SHP77 treated with DMSO at 0.1 percent for 48 hours (cell line): ENCODE results near the gene VOPP1.
"Not testable (repeated sequence)": the region's sequence is repeated elsewhere in the genome, so short reads cannot be mapped to it uniquely, and the experiment has no call there.

Experiments
- DNase-seq: peaks from one replicate; lab custom pipeline; 2025; lab: John Stamatoyannopoulos, UW

VOPP1 gene

GRCh38 chr7:55488216-55488615, 84.1 kb downstream of the VOPP1 start:
- no peak for DNase-seq

GRCh38 chr7:55486991-55487390, 85.3 kb downstream of the VOPP1 start:
- no peak for DNase-seq

GRCh38 chr7:55486192-55486590, 86.1 kb downstream of the VOPP1 start:
- DNase-seq: no peak

- DNase-seq: no peak
Observed at GRCh38 chr7:55485501-55486191, 86.7 kb downstream of the VOPP1 start.

- DNase-seq: no peak
Observed at GRCh38 chr7:55484834-55485233, 87.5 kb downstream of the VOPP1 start.

GRCh38 chr7:55484241-55484640, 88.1 kb downstream of the VOPP1 start:
- DNase-seq: no peak

GRCh38 chr7:55483046-55483445, 89.3 kb downstream of the VOPP1 start:
- DNase-seq: no peak

GRCh38 chr7:55481155-55481554, 91.1 kb downstream of the VOPP1 start:
- DNase-seq: no peak

GRCh38 chr7:55478700-55479099, 93.6 kb downstream of the VOPP1 start:
- no peak for DNase-seq

- DNase-seq: no peak
Observed at GRCh38 chr7:55477781-55478374, 94.4 kb downstream of the VOPP1 start.

- DNase-seq: no peak
Observed at GRCh38 chr7:55476852-55477780, 95.2 kb downstream of the VOPP1 start.

GRCh38 chr7:55475855-55476803, 96.2 kb downstream of the VOPP1 start:
- no peak for DNase-seq

- DNase-seq: no peak
Observed at GRCh38 chr7:55474944-55475854, 97.1 kb downstream of the VOPP1 start.

- DNase-seq: no peak
Observed at GRCh38 chr7:55473932-55474331, 98.4 kb downstream of the VOPP1 start.

GRCh38 chr7:55472928-55473725, 99.2 kb downstream of the VOPP1 start:
- DNase-seq: no peak

GRCh38 chr7:55472406-55472805, 99.9 kb downstream of the VOPP1 start:
- not testable (repeated sequence) for DNase-seq

GRCh38 chr7:55471594-55471993, 100.7 kb downstream of the VOPP1 start:
- DNase-seq: not testable (repeated sequence)

- DNase-seq: no peak
Observed at GRCh38 chr7:55470261-55470660, 102.0 kb downstream of the VOPP1 start.

- no peak for DNase-seq
Observed at GRCh38 chr7:55469721-55470120, 102.6 kb downstream of the VOPP1 start.

- no peak for DNase-seq
Observed at GRCh38 chr7:55469271-55469681, 103.0 kb downstream of the VOPP1 start.
